ENCODE results near the gene CCHCR1. TPM values are rescaled to one million over a fixed set of nuclear protein-coding genes. Genes with fewer than 3 reads are reported as not detected.

CCHCR1 gene
- total and polyA plus RNA-seq, 9 of the 15 experiments (the other 6 are each of a cell fraction or from before 2014, with no cell fraction given), result 1.2 to 47.3 (median 32.0) TPM

DNA sequence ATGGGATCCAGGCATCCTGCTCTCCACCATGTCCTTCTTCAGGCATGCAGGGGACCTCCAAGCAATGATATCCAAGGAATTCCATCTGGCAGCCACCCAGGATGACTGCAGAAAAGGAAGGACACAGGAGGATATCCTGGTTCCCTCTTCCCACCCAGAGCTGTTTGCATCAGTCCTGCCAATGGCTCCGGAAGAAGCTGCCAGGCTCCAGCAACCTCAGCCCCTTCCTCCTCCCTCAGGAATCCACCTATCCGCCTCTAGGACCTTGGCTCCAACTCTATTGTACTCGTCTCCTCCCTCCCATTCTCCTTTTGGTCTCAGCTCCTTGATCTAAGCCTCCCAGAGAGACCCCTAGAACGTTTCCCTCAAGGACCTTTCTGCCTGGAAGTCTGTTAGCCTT, 18.0 kb downstream of the CCHCR1 start:
- in situ Hi-C loops (cut with MboI) (loop anchor here (5.0 kb wide), 2 partner anchors 53 to 228 kb away; no protein-coding TSS in a partner anchor), intact Hi-C loops (cut with micrococcal nuclease) (no loop called here)
- H3K27ac ChIP-seq (ENCODE audit: extremely low read depth, low read depth, low read length), result no peak overlapping the region
- TF ChIP-seq CCNT2 (IDR thresholded peaks at IDR 0.05; ENCODE audit: borderline replicate concordance, extremely low read depth, insufficient read length, low read depth, low read length), result no peak
- TF ChIP-seq CTBP1 (IDR thresholded peaks at IDR 0.05; ENCODE audit: borderline replicate concordance), result no peak
- H2AFZ ChIP-seq (ENCODE audit: low read depth, low read length), result no peak overlapping the region
- FAIRE-seq (no peak), DNase-seq (ENCODE audit: extremely low read depth in 1 of 4, low spot score in 3 of 4) (no peak), ATAC-seq (no peak)
- no peaks in the 10 kb centered on the region for H3K9me3 ChIP-seq (replicated peaks; ENCODE audit: control insufficient read depth, insufficient read depth, low read depth, low read length)
- POLR2A ChIA-PET, result interaction anchor here (1.3 to 1.4 kb wide), 2 partner anchors 33 to 58 kb away, joined by 3 to 5 read pairs; no protein-coding TSS in a partner anchor
- no peaks in the 10 kb centered on the region for H3K9me1 ChIP-seq (ENCODE audit: control insufficient read depth, insufficient read depth, low read length)
- WGBS (ENCODE audit: insufficient coverage, low coverage, missing lambda C conversion rate), result 10% methylated on average over 4 of the region's 4 CpGs
- no peak overlapping the region for H3K4me2 ChIP-seq (ENCODE audit: insufficient read depth, low read length)
- no TSS peak for BruUV-seq (replicated peaks)
- H3K36me3 ChIP-seq (ENCODE audit: control insufficient read depth, insufficient read depth, low read length), result peaks cover 22% of the 10 kb centered on the region; the same call in 2 of the 3 replicates
- CTCF ChIA-PET (ENCODE audit: low intra/inter-chr PET ratio), result interaction anchor here (3.5 kb wide), 1 partner anchor 52 kb away, joined by 77 read pairs; no protein-coding TSS in a partner anchor
- H3K9ac ChIP-seq (ENCODE audit: insufficient read depth in 1 of 2, low read depth in 2 of 2, low read length in 2 of 2), result no peak overlapping the region
- H3K4me1 ChIP-seq (replicated peaks in 1 of 2; ENCODE audit: control insufficient read depth in 2 of 2, insufficient read depth in 2 of 2, low read length in 2 of 2), result peaks cover 3 to 13% of the 10 kb centered on the region in 2 experiments; a peak in 4 of 5 replicates
- H4K20me1 ChIP-seq (replicated peaks; ENCODE audit: control insufficient read depth, insufficient read depth, low read length), result no peaks in the 10 kb centered on the region; the same call in 1 of the 2 replicates
- no peaks in the 10 kb centered on the region for H3K79me2 ChIP-seq (ENCODE audit: control insufficient read depth, insufficient read depth, low read length)
- peaks cover 3 to 14% of the 10 kb centered on the region in 2 experiments; a peak in 4 of 5 replicates for H3K27me3 ChIP-seq (ENCODE audit: control insufficient read depth in 2 of 2, insufficient read depth in 2 of 2, low read length in 2 of 2)
- H3K4me3 ChIP-seq, result no peak overlapping the region

DNA sequence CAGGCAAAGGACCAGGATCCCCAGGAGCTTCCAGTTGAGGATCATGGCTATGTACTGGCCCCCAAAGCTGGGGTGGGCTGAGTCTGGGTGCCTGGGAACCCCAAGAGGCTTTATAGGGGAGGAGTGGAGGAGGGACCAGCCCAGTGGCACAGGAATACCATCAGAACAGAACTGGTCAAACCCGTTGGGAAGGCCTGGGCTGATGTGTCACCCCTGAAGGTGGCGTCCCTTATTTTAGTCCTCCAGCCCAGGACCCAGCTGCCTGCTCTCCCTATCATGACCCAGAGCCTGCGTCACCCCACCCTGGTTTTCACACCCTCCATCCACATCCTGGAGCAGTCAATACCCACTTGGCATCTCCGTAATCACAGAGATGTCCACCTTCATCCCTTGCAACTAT, 18.6 kb downstream of the CCHCR1 start, which contains the start of gene PSORS1C2:
Gene PSORS1C2, minus strand, starts transcription at position 85 of the 400 bp plus-strand sequence. Its CDS starts 40 bp downstream, at position 45.
- no peak within 1 kb of the TSS for H3K4me2 ChIP-seq (ENCODE audit: insufficient read depth, low read length)
- FAIRE-seq, result no peak
- POLR2A ChIA-PET, result interaction anchor here (0.6 to 1.4 kb wide), 3 partner anchors 33 to 422 kb away, joined by 3 to 5 read pairs (median 3); partner anchors contain the start of gene MDC1

More for the DNA sequence above, 18.6 kb downstream of the CCHCR1 start, which contains the start of gene PSORS1C2:
- no peak for DNase-seq (ENCODE audit: extremely low read depth in 1 of 4, low spot score in 3 of 4)
- peaks cover 3 to 13% of the 10 kb centered on the region in 2 experiments; a peak in 4 of 5 replicates for H3K4me1 ChIP-seq (replicated peaks in 1 of 2; ENCODE audit: control insufficient read depth in 2 of 2, insufficient read depth in 2 of 2, low read length in 2 of 2)
- in situ Hi-C loops (cut with MboI), result loop anchor here (5.0 kb wide), 2 partner anchors 53 to 228 kb away; no protein-coding TSS in a partner anchor
- peaks cover 16% of the 10 kb centered on the region; the same call in 2 of the 3 replicates for H3K36me3 ChIP-seq (ENCODE audit: control insufficient read depth, insufficient read depth, low read length)
- CTCF ChIA-PET (ENCODE audit: low intra/inter-chr PET ratio), result interaction anchor here (3.5 kb wide), 1 partner anchor 53 kb away, joined by 77 read pairs; no protein-coding TSS in a partner anchor
- TF ChIP-seq, protein P1, sequence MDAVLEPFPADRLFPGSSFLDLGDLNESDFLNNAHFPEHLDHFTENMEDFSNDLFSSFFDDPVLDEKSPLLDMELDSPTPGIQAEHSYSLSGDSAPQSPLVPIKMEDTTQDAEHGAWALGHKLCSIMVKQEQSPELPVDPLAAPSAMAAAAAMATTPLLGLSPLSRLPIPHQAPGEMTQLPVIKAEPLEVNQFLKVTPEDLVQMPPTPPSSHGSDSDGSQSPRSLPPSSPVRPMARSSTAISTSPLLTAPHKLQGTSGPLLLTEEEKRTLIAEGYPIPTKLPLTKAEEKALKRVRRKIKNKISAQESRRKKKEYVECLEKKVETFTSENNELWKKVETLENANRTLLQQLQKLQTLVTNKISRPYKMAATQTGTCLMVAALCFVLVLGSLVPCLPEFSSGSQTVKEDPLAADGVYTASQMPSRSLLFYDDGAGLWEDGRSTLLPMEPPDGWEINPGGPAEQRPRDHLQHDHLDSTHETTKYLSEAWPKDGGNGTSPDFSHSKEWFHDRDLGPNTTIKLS (IDR thresholded peaks at IDR 0.05; ENCODE audit: borderline replicate concordance, low read depth), result no peak
- TF ChIP-seq CBFB (CRISPR knock-in tag; IDR thresholded peaks at IDR 0.05) (no peak), ZNF830 (CRISPR knock-in tag; IDR thresholded peaks at IDR 0.05) (no peak)
- H3K27ac ChIP-seq (ENCODE audit: extremely low read depth, low read depth, low read length), result no peak within 1 kb of the TSS
- 0 out of 2 replicates have a peak within 1 kb of the TSS, but pooled peaks have one; percentile 1 for H3K4me3 ChIP-seq
- H2AFZ ChIP-seq (ENCODE audit: low read depth, low read length), result peak within 1 kb of the TSS; percentile 79
- peak within 1 kb of the TSS in 1 of 2 experiments; percentile 80; a peak in 1 of 4 replicates for H3K9ac ChIP-seq (ENCODE audit: insufficient read depth in 1 of 2, low read depth in 2 of 2, low read length in 2 of 2)
- intact Hi-C loops (cut with micrococcal nuclease), result no loop called here
- H3K79me2 ChIP-seq (ENCODE audit: control insufficient read depth, insufficient read depth, low read length), result no peaks in the 10 kb centered on the region
- H3K9me3 ChIP-seq (replicated peaks; ENCODE audit: control insufficient read depth, insufficient read depth, low read depth, low read length), result no peaks in the 10 kb centered on the region
- no peak for ATAC-seq
- H3K9me1 ChIP-seq (ENCODE audit: control insufficient read depth, insufficient read depth, low read length), result no peaks in the 10 kb centered on the region
- WGBS (ENCODE audit: insufficient coverage, low coverage, missing lambda C conversion rate), result 20% methylated on average over 4 of the region's 4 CpGs
- peaks cover 3 to 18% of the 10 kb centered on the region in 2 experiments; a peak in 4 of 5 replicates for H3K27me3 ChIP-seq (ENCODE audit: control insufficient read depth in 2 of 2, insufficient read depth in 2 of 2, low read length in 2 of 2)
- H4K20me1 ChIP-seq (replicated peaks; ENCODE audit: control insufficient read depth, insufficient read depth, low read length), result no peaks in the 10 kb centered on the region; the same call in 1 of the 2 replicates
- no TSS peak for BruUV-seq (replicated peaks)
